ENCODE results near the gene GALNTL6. TPM values are rescaled to one million over a fixed set of nuclear protein-coding genes. Genes with fewer than 3 reads are reported as not detected.

Gene GALNTL6
- total and polyA plus RNA-seq, 9 of the 15 experiments (the other 6 are each of a cell fraction or from before 2014, with no cell fraction given), result 0.18 to 0.50 (median 0.29) TPM

- FAIRE-seq (no peak), DNase-seq (ENCODE audit: extremely low read depth in 1 of 4, low spot score in 3 of 4) (no peak), ATAC-seq (no peak)
- 1% methylated on average over 6 of the region's 6 CpGs for WGBS (ENCODE audit: insufficient coverage, low coverage, missing lambda C conversion rate)
- intact Hi-C loops (cut with micrococcal nuclease), result no loop called here
- no peaks in the 10 kb centered on the region for H3K27me3 ChIP-seq (ENCODE audit: control insufficient read depth in 2 of 2, insufficient read depth in 2 of 2, low read length in 2 of 2)
- H3K9ac ChIP-seq (ENCODE audit: insufficient read depth in 1 of 2, low read depth in 2 of 2, low read length in 2 of 2), result no peak overlapping the region
- H3K4me3 ChIP-seq, result no peak overlapping the region
- no peaks in the 10 kb centered on the region for H3K4me1 ChIP-seq (replicated peaks in 1 of 2; ENCODE audit: control insufficient read depth in 2 of 2, insufficient read depth in 2 of 2, low read length in 2 of 2)
- no peaks in the 10 kb centered on the region for H3K79me2 ChIP-seq (ENCODE audit: control insufficient read depth, insufficient read depth, low read length)
- no TSS peak for BruUV-seq (replicated peaks)
- ChIA-PET POLR2A (no interaction called here), CTCF (ENCODE audit: low intra/inter-chr PET ratio) (no interaction called here)
- TF ChIP-seq NFIC (IDR thresholded peaks at IDR 0.05) (no peak), TFE3 (CRISPR knock-in tag; IDR thresholded peaks at IDR 0.05) (peak; percentile 18; the same call in 1 of the 2 replicates)
- H4K20me1 ChIP-seq (replicated peaks; ENCODE audit: control insufficient read depth, insufficient read depth, low read length), result no peaks in the 10 kb centered on the region
- no peak overlapping the region for H3K4me2 ChIP-seq (ENCODE audit: insufficient read depth, low read length)
- H2AFZ ChIP-seq (ENCODE audit: low read depth, low read length), result no peak overlapping the region
- no peaks in the 10 kb centered on the region for H3K36me3 ChIP-seq (ENCODE audit: control insufficient read depth, insufficient read depth, low read length)
- no peak overlapping the region for H3K27ac ChIP-seq (ENCODE audit: extremely low read depth, low read depth, low read length)
- H3K9me3 ChIP-seq (replicated peaks; ENCODE audit: control insufficient read depth, insufficient read depth, low read depth, low read length), result no peaks in the 10 kb centered on the region
- in situ Hi-C loops (cut with MboI), result no loop called here
- H3K9me1 ChIP-seq (ENCODE audit: control insufficient read depth, insufficient read depth, low read length), result no peaks in the 10 kb centered on the region
Measured at GRCh38 chr4:171774642-171775190, 38.5 kb upstream of the GALNTL6 start.

- ATAC-seq (no peak), DNase-seq (ENCODE audit: extremely low read depth in 1 of 4, low spot score in 3 of 4) (no peak), FAIRE-seq (no peak)
- no peak overlapping the region for H2AFZ ChIP-seq (ENCODE audit: low read depth, low read length)
- no peaks in the 10 kb centered on the region for H3K9me1 ChIP-seq (ENCODE audit: control insufficient read depth, insufficient read depth, low read length)
- no TSS peak for BruUV-seq (replicated peaks)
- no peaks in the 10 kb centered on the region for H3K36me3 ChIP-seq (ENCODE audit: control insufficient read depth, insufficient read depth, low read length)
- no peaks in the 10 kb centered on the region for H4K20me1 ChIP-seq (replicated peaks; ENCODE audit: control insufficient read depth, insufficient read depth, low read length)
- 6% methylated on average over 5 of the region's 5 CpGs for WGBS (ENCODE audit: insufficient coverage, low coverage, missing lambda C conversion rate)
- no peaks in the 10 kb centered on the region for H3K79me2 ChIP-seq (ENCODE audit: control insufficient read depth, insufficient read depth, low read length)
- H3K4me2 ChIP-seq (ENCODE audit: insufficient read depth, low read length), result no peak overlapping the region
- CTCF ChIA-PET (ENCODE audit: low intra/inter-chr PET ratio), result no interaction called here
- no peaks in the 10 kb centered on the region for H3K4me1 ChIP-seq (replicated peaks in 1 of 2; ENCODE audit: control insufficient read depth in 2 of 2, insufficient read depth in 2 of 2, low read length in 2 of 2)
- H3K9me3 ChIP-seq (replicated peaks; ENCODE audit: control insufficient read depth, insufficient read depth, low read depth, low read length), result no peaks in the 10 kb centered on the region
- intact Hi-C loops (cut with micrococcal nuclease), result no loop called here
- no peak overlapping the region for H3K9ac ChIP-seq (ENCODE audit: insufficient read depth in 1 of 2, low read depth in 2 of 2, low read length in 2 of 2)
- no peak overlapping the region for H3K4me3 ChIP-seq
- no peak overlapping the region for H3K27ac ChIP-seq (ENCODE audit: extremely low read depth, low read depth, low read length)
- POLR2A ChIA-PET, result no interaction called here
- in situ Hi-C loops (cut with MboI), result no loop called here
- H3K27me3 ChIP-seq (ENCODE audit: control insufficient read depth in 2 of 2, insufficient read depth in 2 of 2, low read length in 2 of 2), result no peaks in the 10 kb centered on the region
- TF ChIP-seq ILK (tag; IDR thresholded peaks at IDR 0.05; ENCODE audit: borderline replicate concordance, low read depth) (no peak), UBTF (IDR thresholded peaks at IDR 0.05; ENCODE audit: borderline replicate concordance in 1 of 2, low read depth in 2 of 2, low read length in 2 of 2) (no peak), PCBP1 (IDR thresholded peaks at IDR 0.05; ENCODE audit: low read depth, low read length, poor library complexity, severe bottlenecking) (no peak), MCM7 (IDR thresholded peaks at IDR 0.05) (no peak), NFYB (IDR thresholded peaks at IDR 0.05; ENCODE audit: extremely low read depth, insufficient read length) (no peak), ZNF75A (CRISPR knock-in tag; IDR thresholded peaks at IDR 0.05) (no peak), BRD9 (IDR thresholded peaks at IDR 0.05; ENCODE audit: low read depth, partially characterized antibody) (no peak), KAT2B (IDR thresholded peaks at IDR 0.05; ENCODE audit: low read depth, low read length) (no peak), FOXA1 (IDR thresholded peaks at IDR 0.05; ENCODE audit: borderline replicate concordance) (no peak), THAP7 (CRISPR knock-in tag; IDR thresholded peaks at IDR 0.05) (no peak)
Measured at GRCh38 chr4:171779301-171779700, 33.9 kb upstream of the GALNTL6 start.

Measured in K562 (cell line).